Sciatic nerve (tissue), 2 donors: ENCODE results near the gene FAM32A. TPM values are rescaled to one million over a fixed set of nuclear protein-coding genes. Genes with fewer than 3 reads are reported as not detected.
A peak's percentile ranks its signal among the peaks of the same experiment; 100 is the strongest.

Experiments
- ATAC-seq: fragments of 200-7000 bp; cut with Tn5 transposase; one replicate; pipeline ENCODE4 v1.9.1; 2020; ENCODE audit warnings: mild to moderate bottlenecking, moderate library complexity
- DNase-seq: peaks from one replicate; pipeline ENCODE4 v3.0.0-alpha.2; 2020; ENCODE audit warnings: low spot score
- intact Hi-C: fragments of 100-400 bp; cut with DNase I; formaldehyde crosslinking; loops from one replicate; pipeline ENCODE4 v1.14.2; 2022
- total RNA-seq: library from RNA; stranded (reverse); fragmentation: NEBNext Ultra II Directional; extraction: Animal tissue kit (Norgen Biotek cat#: 25700); gene quantifications from one replicate; pipeline ENCODE4 v1.2.1, GENCODE V29; 2021
- donor health status: DM: no; HTN: no; CAD: no.
- donor health status: DM: no; HTN: no; CAD: no.

The FAM32A gene
- 44.8 TPM for total RNA-seq

DNA sequence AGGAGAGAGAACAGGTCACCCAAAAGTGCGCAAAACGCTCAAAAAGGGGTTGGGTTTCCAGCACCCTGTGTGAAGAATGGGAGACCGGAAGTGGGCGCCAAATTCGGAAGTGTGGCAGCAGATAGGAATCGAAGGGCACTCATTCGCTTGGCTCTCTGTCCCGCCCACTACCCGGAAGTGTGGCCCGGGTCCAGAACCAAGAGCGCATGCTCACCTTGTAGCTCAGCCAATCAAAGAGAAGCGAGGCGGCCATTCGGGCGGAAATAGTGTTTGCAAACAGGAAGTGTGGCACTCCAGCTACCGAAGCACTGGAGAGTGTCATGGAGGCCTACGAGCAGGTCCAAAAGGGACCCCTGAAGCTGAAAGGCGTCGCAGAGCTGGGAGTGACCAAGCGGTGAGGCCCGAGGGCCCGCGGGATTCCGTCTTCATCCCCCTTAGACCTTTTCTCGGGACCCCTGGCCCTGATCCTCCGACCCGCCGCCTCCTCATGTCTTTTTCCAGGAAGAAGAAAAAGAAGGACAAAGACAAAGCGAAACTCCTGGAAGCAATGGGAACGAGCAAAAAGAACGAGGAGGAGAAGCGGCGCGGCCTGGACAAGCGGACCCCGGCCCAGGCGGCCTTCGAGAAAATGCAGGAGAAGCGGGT, at the start of gene FAM32A:
Gene FAM32A, plus strand, starts transcription at position 288 of the 645 bp plus-strand sequence. Its CDS starts 33 bp downstream, at position 321.
- intact Hi-C loops, result no loop called here
- peak; percentile 99 for DNase-seq
- peak; percentile 99 for ATAC-seq

DNA sequence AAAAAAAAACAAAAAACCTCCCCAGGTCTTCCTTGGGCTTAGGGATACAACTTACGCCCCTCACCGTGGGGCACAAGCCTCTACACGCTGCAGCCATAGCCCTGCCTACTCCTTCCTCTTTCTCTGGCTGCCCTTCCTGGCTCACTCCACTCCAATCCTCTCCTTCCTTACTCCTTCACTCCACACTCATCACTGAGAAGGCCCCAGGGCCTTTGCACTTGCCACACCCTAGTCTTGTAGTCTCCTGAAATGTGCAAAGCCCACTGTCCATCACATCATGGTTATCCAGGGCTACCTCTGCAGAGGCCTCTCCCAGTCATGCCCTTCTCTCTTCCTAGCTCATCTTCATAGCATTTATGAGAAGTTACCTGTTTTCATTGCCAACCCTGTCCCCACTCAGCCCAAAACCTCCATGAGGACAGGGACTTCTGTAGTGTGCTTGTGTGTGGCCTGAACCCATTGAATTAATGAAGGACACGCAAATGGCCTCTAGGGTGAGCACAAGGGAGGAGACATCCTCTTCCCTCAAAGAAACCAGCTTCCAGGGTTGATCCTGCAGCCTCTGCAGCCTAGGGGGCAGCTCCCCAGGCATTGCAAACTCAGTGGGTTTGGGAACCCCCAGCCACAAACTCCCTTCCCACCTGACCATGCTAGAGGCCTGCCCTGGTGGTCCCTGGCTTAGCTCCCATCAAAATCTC, 49.6 kb upstream of the FAM32A start:
- DNase-seq (no peak), ATAC-seq (no peak)
- intact Hi-C loops, result no loop called here

DNA sequence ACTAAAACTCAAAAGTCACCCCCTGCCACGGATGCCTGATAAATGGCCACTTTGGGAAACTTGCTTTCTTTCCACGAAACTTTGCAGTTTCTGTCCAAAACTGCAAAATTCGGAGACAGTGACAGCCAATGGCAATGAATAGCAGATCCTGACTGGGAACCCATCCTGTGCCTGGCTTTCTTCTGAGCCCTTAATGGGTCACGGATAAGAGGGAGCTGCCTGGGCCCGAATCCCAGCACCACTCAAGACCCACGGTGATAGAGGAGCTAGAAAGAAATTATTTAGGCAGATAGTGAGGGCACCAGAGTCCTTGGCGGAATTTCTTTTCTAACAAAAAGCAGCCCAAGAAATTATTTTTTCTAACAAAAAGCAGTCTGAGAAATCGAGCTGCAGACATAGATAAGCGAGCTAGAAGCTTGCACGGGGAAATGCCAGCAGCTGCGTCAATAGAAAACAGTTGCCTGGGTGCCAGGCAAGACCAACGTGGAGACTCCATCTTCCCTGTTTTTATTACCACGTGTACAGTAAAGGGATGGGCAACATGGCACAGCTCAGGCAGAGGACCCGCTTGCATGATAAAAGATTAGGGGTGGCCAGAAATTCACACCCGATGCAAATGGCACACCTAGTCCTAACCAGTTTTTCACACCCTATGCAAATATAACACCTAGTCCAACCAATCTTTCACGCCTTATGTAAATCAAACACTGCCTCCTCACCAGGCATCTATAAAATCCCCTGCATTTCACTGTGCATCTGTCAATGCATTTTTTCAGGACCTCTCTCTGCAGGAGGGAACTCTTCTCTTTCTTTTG, 48.8 kb upstream of the FAM32A start:
- no peak for DNase-seq
- intact Hi-C loops, result no loop called here
- no peak for ATAC-seq

DNA sequence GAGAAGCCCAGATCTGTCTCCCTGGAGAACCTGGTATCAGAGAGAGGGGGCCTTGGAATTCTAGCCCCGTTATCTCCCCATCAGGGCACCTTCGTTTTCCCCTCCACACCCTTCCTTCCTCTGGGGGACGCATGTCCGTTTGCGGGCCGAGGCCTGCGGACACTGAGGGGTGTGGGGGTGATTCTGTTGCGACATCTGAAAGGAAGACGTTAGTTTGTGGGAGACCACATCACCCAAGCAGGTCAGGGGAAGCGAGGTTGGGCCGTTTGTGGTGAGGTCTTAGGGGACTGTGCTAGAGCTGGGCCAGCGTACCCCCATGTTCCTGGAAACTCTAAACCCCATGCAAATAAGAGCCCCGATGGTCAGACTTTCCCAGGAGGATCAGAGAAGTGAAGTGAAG, 45.5 kb upstream of the FAM32A start:
- ATAC-seq, result no peak
- intact Hi-C loops, result no loop called here
- no peak for DNase-seq

DNA sequence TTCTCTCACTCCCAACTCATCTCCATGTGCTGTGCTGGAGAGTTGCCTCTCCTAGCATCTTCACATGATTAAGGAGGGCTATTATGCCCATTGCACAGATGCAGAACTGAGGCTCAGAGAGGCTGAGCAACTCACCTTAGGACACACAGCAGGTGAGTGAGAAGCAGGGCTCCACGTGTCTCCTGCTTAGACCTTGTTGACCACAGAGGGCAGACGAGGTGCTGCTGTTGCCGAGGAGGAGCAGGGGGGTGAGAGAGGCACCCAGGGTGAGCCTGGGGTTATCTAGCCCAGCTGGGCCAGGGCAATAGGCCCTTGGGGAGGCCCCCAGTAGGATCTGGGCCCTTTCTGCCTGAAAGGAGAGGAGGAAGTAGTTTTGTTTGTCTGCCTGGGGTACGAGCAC, 44.2 kb upstream of the FAM32A start:
- intact Hi-C loops, result no loop called here

DNA sequence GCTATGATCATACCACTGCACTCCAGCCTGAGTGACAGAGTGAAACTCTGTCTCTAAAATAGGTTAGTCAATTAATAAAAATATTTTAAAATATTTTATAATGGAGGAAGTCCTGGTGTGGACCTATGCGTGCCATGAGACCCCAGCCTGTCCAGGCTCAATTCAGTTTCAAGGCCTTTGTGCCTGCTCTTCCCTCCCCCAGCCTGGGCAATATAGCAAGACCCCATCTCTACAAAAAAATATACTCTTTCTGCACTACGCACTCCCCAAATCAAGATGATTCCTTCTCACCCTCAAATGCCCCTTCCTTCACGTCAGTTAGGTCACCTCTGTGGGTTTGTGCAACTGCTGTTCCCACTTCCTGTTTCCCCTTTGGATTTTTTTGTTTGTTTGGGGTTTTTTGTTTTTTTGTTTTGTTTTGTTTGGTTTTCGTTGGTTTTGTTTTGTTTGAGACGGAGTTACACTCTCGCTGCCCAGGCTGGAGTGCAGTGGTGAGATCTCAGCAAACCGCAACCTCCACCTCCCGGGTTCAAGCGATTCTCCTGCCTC, 43.1 kb upstream of the FAM32A start:
- DNase-seq, result no peak
- intact Hi-C loops, result no loop called here
- no peak for ATAC-seq

More for the DNA sequence above, 44.2 kb upstream of the FAM32A start:
- ATAC-seq, result no peak
- no peak for DNase-seq

DNA sequence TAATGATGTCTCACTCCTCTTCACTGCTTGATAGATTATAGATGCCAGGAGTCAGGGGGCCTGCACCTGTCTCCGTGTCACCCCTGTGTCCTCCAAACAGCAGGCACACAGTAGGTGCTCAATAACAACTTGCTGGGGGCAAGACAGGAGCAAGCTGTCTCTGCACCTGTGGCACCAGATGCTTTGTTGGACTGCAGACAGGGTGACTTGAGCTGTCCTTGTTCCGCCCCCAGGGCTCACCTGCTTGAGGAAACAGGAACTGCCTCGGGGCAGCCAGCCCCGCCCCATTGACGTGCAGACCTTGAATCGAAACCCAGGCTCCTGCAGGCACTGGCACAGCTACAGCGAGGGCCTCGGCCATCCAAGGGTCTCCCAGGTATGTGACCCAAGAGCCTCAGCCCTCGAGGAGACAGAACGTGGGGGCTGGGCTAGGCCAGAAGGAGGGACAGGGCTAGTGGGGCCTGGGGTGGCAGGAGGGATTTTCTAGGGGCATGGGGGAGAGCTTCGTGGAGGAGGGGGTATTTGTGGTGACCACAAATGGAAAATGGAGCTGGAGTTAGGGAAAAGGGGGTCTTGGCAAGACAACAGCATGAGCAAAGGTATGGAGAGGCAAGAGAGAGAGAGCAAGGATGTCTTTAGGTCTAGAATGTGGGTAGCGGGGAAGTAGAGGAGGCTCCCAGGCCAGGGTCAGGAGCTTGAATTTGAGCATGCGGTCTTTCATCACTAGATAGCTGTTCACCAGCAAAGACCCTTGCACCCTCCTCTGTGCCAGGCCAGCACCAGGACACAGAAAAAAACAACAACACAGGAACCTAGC, 41.6 kb upstream of the FAM32A start, which contains the start of gene HSH2D:
Gene HSH2D, plus strand, starts transcription at position 287 of the 817 bp plus-strand sequence. CDS start 5,066 bp downstream, outside the sequence.
- ATAC-seq (peak; percentile 36), DNase-seq (no peak)
- intact Hi-C loops, result no loop called here

DNA sequence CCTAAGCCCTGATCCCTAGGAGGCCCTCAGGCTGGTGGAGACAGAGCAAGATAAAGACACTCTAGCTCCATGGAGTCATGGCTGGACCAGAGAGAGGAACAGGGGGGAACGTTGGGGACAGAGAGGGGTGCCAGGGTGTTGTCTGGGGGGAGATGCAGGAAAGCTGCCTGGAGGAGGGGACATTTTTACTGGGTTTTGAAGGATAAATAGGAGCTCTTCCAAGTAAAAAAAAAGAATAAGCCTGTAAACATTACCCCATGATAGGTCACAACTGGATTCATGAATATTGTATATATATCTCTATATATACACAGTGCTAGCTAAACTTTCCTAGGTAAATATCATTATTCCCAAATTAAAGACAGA, 41.0 kb upstream of the FAM32A start:
- no peak for ATAC-seq
- intact Hi-C loops, result no loop called here
- no peak for DNase-seq

DNA sequence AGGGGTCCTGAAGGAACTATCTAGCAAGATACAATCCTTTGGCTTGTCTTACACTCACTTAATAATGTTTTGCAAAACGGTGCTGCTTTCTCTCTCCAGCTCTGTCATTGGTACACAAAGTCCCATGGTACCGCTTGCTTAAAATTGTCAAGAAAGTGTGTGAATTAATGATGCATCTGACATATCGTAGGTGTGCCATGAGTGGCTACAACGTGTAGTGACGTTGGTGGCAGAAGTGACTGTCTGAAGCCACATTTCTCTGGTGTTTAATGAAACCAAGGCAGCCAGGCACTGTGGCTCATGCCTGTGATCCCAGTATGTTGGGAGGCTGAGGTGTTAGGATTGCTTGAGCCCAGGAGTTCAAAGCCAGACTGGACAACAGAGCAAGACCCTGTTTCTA, 39.1 kb upstream of the FAM32A start:
- intact Hi-C loops, result no loop called here
- no peak for DNase-seq

DNA sequence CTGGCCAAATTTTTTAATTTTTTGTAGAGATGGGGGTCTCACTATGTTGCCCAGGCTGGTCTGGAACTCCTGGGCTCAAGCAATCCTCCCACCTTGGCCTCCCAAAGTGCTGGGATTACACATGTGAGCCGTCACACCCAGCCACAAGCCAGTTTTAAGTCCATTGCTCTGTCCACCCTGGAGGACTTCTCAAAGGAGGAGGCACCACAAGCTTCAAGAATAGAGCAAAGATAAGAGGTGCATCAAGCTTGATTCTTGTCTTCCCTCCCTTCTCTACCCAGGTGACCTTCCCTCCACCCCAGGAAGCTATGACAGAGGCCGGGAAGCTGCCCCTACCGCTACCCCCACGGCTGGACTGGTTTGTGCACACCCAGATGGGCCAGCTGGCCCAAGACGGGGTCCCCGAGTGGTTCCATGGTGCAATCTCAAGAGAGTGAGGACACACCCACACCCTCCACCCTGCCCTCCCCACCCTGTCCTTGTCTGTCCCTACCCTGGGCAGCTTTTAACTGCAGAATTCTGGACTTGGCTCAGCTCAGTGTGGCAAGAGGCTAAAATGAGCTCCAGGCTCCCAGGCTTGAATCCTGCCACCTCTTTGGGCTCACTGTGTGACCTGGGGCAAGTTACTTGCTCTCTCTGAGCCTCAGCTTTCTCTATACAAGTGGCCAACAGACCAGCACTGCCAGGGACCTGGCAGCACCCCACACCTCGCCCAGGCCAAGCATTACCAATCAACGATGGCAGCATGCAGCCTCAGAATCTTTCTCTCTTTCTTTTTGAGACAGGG, 36.6 kb upstream of the FAM32A start:
- no peak for DNase-seq
- intact Hi-C loops, result no loop called here
- no peak for ATAC-seq

More for the DNA sequence above, 39.1 kb upstream of the FAM32A start:
- no peak for ATAC-seq

DNA sequence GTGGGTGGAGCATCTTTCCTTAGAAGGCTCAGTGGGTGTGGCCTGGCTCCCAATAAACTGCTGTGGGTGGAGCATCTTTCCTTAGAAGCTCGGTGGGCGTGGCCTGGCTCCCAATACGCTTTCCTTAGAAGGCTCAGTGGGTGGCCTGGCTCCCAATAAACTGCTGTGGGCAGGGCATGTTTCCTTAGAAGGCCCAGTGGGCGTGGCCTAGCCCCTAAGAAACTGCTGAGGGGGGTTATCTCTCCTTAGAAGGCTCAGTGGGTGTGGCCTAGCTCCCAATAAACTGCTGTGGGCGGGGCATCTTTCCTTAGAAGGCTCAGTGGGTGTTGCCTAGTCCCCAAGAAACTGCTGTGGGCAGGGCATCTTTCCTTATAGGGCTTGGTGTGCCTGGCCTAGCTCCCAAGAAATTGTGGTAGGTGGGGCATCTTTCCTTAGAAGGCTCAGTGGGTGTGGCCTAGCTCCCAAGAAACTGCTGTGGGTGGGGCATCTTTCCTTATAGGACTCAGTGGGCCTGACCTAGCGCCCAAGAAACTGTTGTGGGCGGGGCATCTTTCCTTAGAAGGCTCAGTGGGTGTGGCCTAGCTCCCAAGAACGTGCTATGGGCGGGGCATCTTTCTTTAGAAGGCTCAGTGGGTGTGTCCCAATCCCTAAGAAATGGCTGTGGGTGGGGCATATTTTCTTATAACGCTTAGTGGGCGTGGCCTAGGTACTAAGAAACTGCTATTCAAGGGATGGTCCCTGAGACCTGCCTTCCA, 31.5 kb upstream of the FAM32A start:
- no peak for ATAC-seq
- DNase-seq, result no peak
- intact Hi-C loops, result no loop called here

DNA sequence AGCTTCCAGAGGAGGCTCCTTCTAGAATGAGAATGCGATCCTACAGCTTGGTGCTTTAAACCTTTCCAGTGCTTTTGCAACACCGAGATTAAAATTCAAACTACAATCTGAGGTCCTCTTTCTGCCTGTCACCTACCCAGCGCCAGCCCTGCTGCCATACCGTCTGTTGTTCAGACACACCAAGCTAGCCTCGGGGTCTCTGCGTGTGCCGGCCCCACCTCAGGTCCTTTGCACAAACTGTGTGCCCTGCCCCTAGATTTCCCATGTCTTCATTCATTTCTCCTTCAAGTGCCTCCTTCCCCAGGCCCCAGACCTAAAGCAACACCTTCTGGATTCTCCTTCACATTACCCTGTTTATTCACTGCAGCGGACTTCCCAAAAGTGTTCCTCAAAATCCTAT, 30.7 kb upstream of the FAM32A start:
- DNase-seq (no peak), ATAC-seq (no peak)
- intact Hi-C loops, result no loop called here

DNA sequence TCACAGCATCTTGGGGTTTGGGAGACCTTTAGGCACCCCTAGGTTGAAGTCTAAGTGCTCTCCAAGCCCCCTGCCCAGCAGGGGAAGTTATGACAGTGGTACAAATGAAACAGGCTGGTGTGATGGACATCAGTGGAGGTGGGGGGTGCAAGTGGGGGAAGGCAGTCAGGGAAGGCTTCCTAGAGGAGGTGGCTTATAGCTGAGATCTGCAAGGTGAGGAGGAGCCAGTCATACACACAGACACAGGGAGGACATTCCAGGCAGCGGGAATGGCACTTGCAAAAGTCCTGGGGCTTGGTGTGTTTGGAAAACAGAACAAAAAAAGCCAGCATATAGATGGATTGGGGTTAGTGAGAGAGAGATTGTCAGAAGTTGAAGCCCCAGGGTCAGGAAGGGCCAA, 30.1 kb upstream of the FAM32A start:
- intact Hi-C loops, result no loop called here
- DNase-seq (no peak), ATAC-seq (no peak)

DNA sequence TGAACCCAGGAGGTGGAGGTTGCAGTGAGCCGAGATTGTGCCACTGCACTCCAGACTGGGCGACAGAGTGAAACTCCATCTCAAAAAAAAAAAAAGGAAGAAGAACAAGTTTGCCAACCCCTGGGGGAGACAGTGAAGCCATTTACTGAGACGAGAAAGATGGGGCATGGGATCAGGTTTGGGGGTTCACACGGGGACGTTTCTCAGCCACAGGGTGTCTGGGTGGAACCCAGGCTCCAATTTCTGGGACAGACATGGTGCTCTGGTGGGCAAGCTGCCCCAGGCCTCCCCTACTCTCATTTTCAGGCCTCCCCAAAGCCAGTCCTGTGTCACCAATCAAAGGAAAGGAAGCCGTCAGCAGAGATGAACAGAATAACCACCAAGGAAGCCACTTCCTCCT, 28.3 kb upstream of the FAM32A start:
- intact Hi-C loops, result no loop called here
- ATAC-seq, result no peak
- no peak for DNase-seq

DNA sequence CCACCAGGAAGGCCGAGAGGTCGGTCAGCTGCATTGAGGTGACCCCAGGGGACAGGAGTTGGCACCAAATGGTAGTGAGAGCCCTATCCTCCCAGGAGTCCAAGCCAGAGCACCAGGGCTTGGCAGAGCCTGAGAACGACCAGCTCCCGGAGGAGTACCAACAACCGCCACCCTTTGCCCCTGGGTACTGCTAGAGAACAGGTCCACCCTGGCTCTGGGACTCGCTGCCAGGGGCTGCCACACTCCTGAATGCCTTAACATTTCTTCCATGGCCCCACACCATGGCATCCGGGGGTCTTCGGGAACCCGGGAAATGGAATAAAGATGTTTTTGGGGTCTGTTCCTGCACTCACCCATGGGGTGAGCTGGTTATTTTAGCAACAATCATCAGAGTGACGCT, 27.6 kb upstream of the FAM32A start:
- intact Hi-C loops, result no loop called here
- ATAC-seq, result no peak

DNA sequence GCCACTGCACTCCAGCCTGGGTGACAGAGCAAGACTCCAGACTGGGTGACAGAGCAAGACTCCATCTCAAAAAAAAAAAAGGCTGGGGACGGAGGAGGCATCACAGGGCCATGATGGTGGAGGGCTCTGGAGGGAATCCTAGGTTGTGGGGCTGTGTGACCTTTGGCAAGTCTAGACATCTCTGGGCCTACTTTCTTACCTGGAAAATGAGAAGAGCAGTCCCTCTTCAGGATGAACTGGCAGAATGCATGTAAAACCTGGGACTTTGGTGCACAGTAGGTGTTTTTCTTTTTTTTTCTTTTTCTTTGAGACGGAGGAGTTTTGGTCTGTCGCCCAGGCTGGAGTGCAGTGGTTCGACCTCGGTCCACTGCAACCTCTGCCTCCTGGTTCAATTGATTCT, 25.6 kb upstream of the FAM32A start:
- intact Hi-C loops, result no loop called here
- ATAC-seq (no peak), DNase-seq (no peak)

More for the DNA sequence above, 27.6 kb upstream of the FAM32A start:
- DNase-seq, result no peak

DNA sequence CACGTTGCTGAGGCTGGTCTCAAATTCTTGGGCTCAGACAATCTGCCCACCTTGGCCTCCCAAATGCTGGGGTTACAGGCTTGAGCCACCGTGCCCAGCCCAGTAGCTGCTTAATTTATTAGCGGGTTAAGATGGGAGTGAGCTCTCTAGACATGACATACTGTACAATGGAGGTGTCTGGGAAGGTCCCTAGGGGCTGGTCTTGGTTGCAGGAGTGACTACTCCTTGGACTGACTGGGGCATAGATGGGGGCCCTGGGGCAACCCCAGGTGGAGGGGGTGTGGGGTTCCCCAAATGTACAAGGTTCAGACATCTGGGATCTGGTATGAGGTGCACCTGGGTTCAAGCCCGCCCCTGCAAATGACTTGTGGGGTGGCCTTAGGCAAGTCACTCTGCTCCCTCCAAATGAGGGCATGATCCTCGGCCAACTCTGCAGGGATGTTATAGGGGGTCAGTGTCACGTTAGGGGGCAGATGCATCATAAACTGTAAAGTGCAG, 24.7 kb upstream of the FAM32A start:
- no peak for ATAC-seq

More for the DNA sequence above, 24.7 kb upstream of the FAM32A start:
- intact Hi-C loops, result no loop called here
- no peak for DNase-seq
